B cell (primary cell): ENCODE results near the gene TMEM235. TPM values are rescaled to one million over a fixed set of nuclear protein-coding genes. Genes with fewer than 3 reads are reported as not detected.

ENCODE experiments used
- ATAC-seq: fragments of 200-7000 bp; cut with Tn5 transposase; one replicate; pipeline ENCODE4 v1.10.0; 2021; ENCODE audit warnings: low read depth, mild to moderate bottlenecking, moderate number of reproducible peaks, moderate library complexity
- CTCF ChIA-PET: fragments of 350-600 bp; sonication (Branson Sonifier 250); formaldehyde crosslinking; loops from one replicate; lab custom pipeline; 2021; ENCODE audit warnings: antibody characterized with exemption, inconsistent platforms; lab: Charles Lee
- POLR2A ChIA-PET: fragments of 350-600 bp; sonication (Branson Sonifier 250); formaldehyde crosslinking; loops from one replicate; lab custom pipeline; 2021; ENCODE audit warnings: antibody characterized with exemption; lab: Charles Lee
- DNase-seq: peaks from one replicate; pipeline ENCODE4 v3.0.0; 2013
- H2AFZ ChIP-seq: 2 replicates; pipeline ENCODE4 v1.6.1; 2012; ENCODE audit warnings: mild to moderate bottlenecking, low read depth, low read length; ENCODE audit not compliant: insufficient read depth, poor library complexity, severe bottlenecking
- H3K27ac ChIP-seq, 2 donors: 1 replicate in 1 of 2; 2 replicates in 1 of 2; pipeline ENCODE4 v1.5.1; 2012 to 2013; ENCODE audit warnings: low read length in 2 of 2, mild to moderate bottlenecking in 2 of 2, moderate library complexity in 1 of 2
- H3K27me3 ChIP-seq, 4 experiments: fragments of 200-600 bp in 1 of 4; sonication (generic) in 1 of 4; replicated peaks in 1 of 4; 1 replicate in 2 of 4; 2 replicates in 2 of 4; pipeline versions ENCODE4 v1.6.1 to v1.7.0; 2013 to 2016; ENCODE audit warnings: low read length in 3 of 4, mild to moderate bottlenecking in 2 of 4, mixed read lengths in 1 of 4, moderate library complexity in 1 of 4; ENCODE audit not compliant: insufficient read depth in 4 of 4, control insufficient read depth in 3 of 4; ENCODE audit errors: control extremely low read depth in 1 of 4
- H3K36me3 ChIP-seq, 2 experiments: replicated peaks in 1 of 2; 1 replicate in 1 of 2; 2 replicates in 1 of 2; pipeline versions ENCODE4 v1.6.1 to v1.7.1; 2013; ENCODE audit warnings: low read length in 1 of 2; ENCODE audit not compliant: insufficient read depth in 2 of 2, control insufficient read depth in 1 of 2; ENCODE audit errors: control extremely low read depth in 1 of 2, extremely low read depth in 1 of 2
- H3K4me1 ChIP-seq, 2 donors: fragments of 200-600 bp in 1 of 2; sonication (generic) in 1 of 2; 1 replicate in 1 of 2; 2 replicates in 1 of 2; pipeline versions ENCODE4 v1.5.1 to v1.6.1; 2013 to 2017; ENCODE audit warnings: low read length in 2 of 2; ENCODE audit not compliant: control insufficient read depth in 2 of 2, insufficient read depth in 2 of 2
- H3K4me2 ChIP-seq: replicated peaks from 2 replicates; pipeline ENCODE3; 2012; ENCODE audit warnings: mild to moderate bottlenecking, low read depth, low read length; ENCODE audit not compliant: poor library complexity, severe bottlenecking
- H3K4me3 ChIP-seq, 5 experiments: fragments of 200-600 bp in 1 of 5; sonication (generic) in 1 of 5; 1 replicate in 3 of 5; 2 replicates in 2 of 5; pipeline versions ENCODE4 v1.5.1 to v1.7.0; 2011 to 2016; ENCODE audit warnings: low read length in 4 of 5, mild to moderate bottlenecking in 4 of 5, low read depth in 2 of 5, control low read depth in 1 of 5, moderate library complexity in 1 of 5; ENCODE audit not compliant: insufficient read depth in 1 of 5; ENCODE audit errors: control extremely low read depth in 1 of 5, extremely low read depth in 1 of 5
- H3K79me2 ChIP-seq: fragments of 200-600 bp; sonication (generic); one replicate; pipeline ENCODE4 v1.6.0; 2016; ENCODE audit warnings: low read length; ENCODE audit not compliant: control insufficient read depth, insufficient read depth
- H3K9ac ChIP-seq: fragments of 200-600 bp; sonication (generic); 2 replicates; pipeline ENCODE4 v1.6.1; 2017; ENCODE audit warnings: mild to moderate bottlenecking, low read length, moderate library complexity
- H3K9me3 ChIP-seq, 3 donors: one replicate each; pipeline versions ENCODE4 v1.6.1 to v1.7.1; 2013; ENCODE audit warnings: low read length in 2 of 3; ENCODE audit not compliant: control insufficient read depth in 2 of 3, insufficient read depth in 1 of 3; ENCODE audit errors: control extremely low read depth in 1 of 3
- H4K20me1 ChIP-seq: 2 replicates; pipeline ENCODE4 v1.6.0; 2012; ENCODE audit warnings: mild to moderate bottlenecking, low read length; ENCODE audit not compliant: insufficient read depth, control insufficient read depth, poor library complexity, severe bottlenecking
- H3K27ac Mint-ChIP-seq: one replicate; pipeline ENCODE4 v1.8.0; 2021; ENCODE audit warnings: mixed read lengths
- H3K27me3 Mint-ChIP-seq: one replicate; pipeline ENCODE4 v1.8.0; 2021; ENCODE audit warnings: mixed read lengths
- H3K4me1 Mint-ChIP-seq: one replicate; pipeline ENCODE4 v1.8.0; 2021; ENCODE audit warnings: mixed read lengths
- H3K4me3 Mint-ChIP-seq: one replicate; pipeline ENCODE4 v1.8.0; 2021; ENCODE audit warnings: mixed read lengths
- H3K9me3 Mint-ChIP-seq: one replicate; pipeline ENCODE4 v1.8.0; 2022; ENCODE audit warnings: mixed read lengths; ENCODE audit not compliant: insufficient read depth
- CTCF ChIP-seq: fragments of 200-600 bp; IDR thresholded peaks from one replicate; pipeline ENCODE4 v1.8.0; 2022; ENCODE audit warnings: antibody characterized with exemption, mild to moderate bottlenecking
- EZH2 ChIP-seq: IDR thresholded peaks from 2 replicates; pipeline ENCODE4 v1.6.1; 2012; ENCODE audit warnings: borderline replicate concordance, low read depth, mild to moderate bottlenecking, moderate library complexity, low read length; ENCODE audit not compliant: insufficient read depth, poor library complexity, severe bottlenecking
- WGBS: methylation state at CpG from one replicate; pipeline ENCODE4 v1.1.5; 2013; ENCODE audit warnings: missing lambda C conversion rate; ENCODE audit not compliant: insufficient coverage; 5-methylcytosine and 5-hydroxymethylcytosine counted together
- intact Hi-C: fragments of 100-400 bp; cut with micrococcal nuclease; formaldehyde crosslinking; loops from one replicate; pipeline ENCODE4 v1.10.0; 2022
- polyA plus RNA-seq: library from polyadenylated mRNA; depleted of rRNA; stranded (reverse); fragments of >200 nt; gene quantifications from 2 replicates; pipeline ENCODE4 v1.2.3, GENCODE V29; 2012
- total RNA-seq, 2 donors: library from RNA; stranded (reverse); fragments of 120-200 nt in 1 of 2; gene quantifications; 1 replicate in 1 of 2; 2 replicates in 1 of 2; pipeline versions ENCODE4 v1.2.3 to v1.2.4, GENCODE V29; 2013 to 2022

Gene TMEM235
- total and polyA plus RNA-seq, 2 donors (not counting 1 experiment from before 2014, with no cell fraction given): not detected

DNA sequence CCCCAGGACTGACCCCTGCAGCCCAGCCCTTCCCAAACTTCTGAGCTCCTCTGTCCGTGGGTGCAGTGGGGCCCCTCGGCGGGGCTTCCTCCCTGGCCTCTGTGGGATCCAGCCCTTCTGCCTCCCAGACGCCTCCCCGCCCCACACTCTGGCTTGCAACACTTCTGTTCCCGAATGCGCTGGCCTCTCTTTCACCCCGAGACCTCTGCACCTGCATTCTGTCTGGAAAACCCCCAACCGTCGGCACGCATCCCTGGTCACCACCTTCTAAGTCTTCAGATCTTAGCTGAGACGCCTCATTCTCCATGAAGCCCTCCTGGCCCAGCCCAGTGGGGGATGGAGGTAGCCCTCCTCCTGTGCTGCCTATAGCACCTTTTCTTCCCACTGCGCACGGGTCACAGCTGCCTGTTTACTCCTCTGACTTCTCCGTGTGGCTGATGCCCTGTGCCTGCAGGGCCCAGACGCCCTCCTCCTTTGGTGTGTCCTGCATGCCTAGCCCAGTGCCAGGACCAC is 26.4 kb downstream of the TMEM235 start:
- ChIA-PET POLR2A (interaction anchor here (0.6 to 1.8 kb wide), 4 partner anchors 9 to 1768 kb away, joined by 3 to 4 read pairs (median 4); no protein-coding TSS in a partner anchor), CTCF (interaction anchor here (0.6 kb wide), 1 partner anchor 40 kb away, joined by 3 read pairs; no protein-coding TSS in a partner anchor)
- H3K4me2 ChIP-seq: peak overlapping the region; percentile 72
- H3K27me3 ChIP-seq: peaks cover 0 to 7% (median 0%) of the 10 kb centered on the region in 4 experiments
- H3K27ac ChIP-seq: no peak overlapping the region
- no peaks in the 10 kb centered on the region for H4K20me1 ChIP-seq
- peak overlapping the region; percentile 30 for H2AFZ ChIP-seq
- no peak overlapping the region for H3K4me3 ChIP-seq
- no peak for TF ChIP-seq EZH2
- no peak for TF ChIP-seq CTCF
- no peaks in the 10 kb centered on the region for H3K9me3 Mint-ChIP-seq
- H3K4me1 ChIP-seq: peaks cover 27 to 43% of the 10 kb centered on the region in 2 donors
- H3K79me2 ChIP-seq: no peaks in the 10 kb centered on the region
- H3K4me1 Mint-ChIP-seq: peaks cover 24% of the 10 kb centered on the region
- intact Hi-C loops: no loop called here
- H3K27ac Mint-ChIP-seq: peak overlapping the region; percentile 80
- no peak overlapping the region for H3K9ac ChIP-seq
- DNase-seq (peak; percentile 81), ATAC-seq (peak; percentile 31)
- peaks cover 8% of the 10 kb centered on the region for H3K27me3 Mint-ChIP-seq
- H3K36me3 ChIP-seq: no peaks in the 10 kb centered on the region
- H3K9me3 ChIP-seq: no peaks in the 10 kb centered on the region
- WGBS: 5% methylated on average over 16 of the region's 16 CpGs
- H3K4me3 Mint-ChIP-seq: peak overlapping the region; percentile 79
